OCI-LY3 (cell line): ENCODE data around the gene CMPK2.

Experiments
- H2AFZ ChIP-seq: fragments of 200-600, 300-600 bp; shearing (Covaris generic); 2 replicates; pipeline ENCODE4 v1.6.0; 2014; ENCODE audit warnings: antibody characterized with exemption, low read depth, low read length
- H3K27ac ChIP-seq: fragments of 200-600, 300-600 bp; sonication (generic); 2 replicates; pipeline ENCODE4 v1.5.1; 2014; ENCODE audit warnings: mild to moderate bottlenecking, low read length, moderate library complexity, mixed read lengths
- H3K27me3 ChIP-seq: fragments of 200-600, 300-600 bp; sonication (generic); 2 replicates; pipeline ENCODE4 v1.6.1; 2014; ENCODE audit warnings: low read depth, low read length, mixed read lengths
- H3K36me3 ChIP-seq: fragments of 200-600, 300-600 bp; sonication (generic); replicated peaks from 2 replicates; pipeline ENCODE3; 2014; ENCODE audit warnings: low read depth, low read length, mixed read lengths
- H3K4me1 ChIP-seq: fragments of 300-600, 200-600 bp; sonication (generic); 2 replicates; pipeline ENCODE4 v1.6.1; 2014; ENCODE audit warnings: low read length, mixed read lengths
- H3K4me2 ChIP-seq: fragments of 200-600, 300-600 bp; sonication (generic); 2 replicates; pipeline ENCODE4 v1.6.1; 2014; ENCODE audit warnings: low read length, mixed read lengths
- H3K4me3 ChIP-seq: fragments of 300-600, 200-600 bp; sonication (generic); 2 replicates; pipeline ENCODE4 v1.5.1; 2014; ENCODE audit warnings: antibody characterized with exemption, mild to moderate bottlenecking, low read length, moderate library complexity
- H3K79me2 ChIP-seq: fragments of 300-600, 200-600 bp; shearing (Covaris generic); 2 replicates; pipeline ENCODE4 v1.6.1; 2014; ENCODE audit warnings: mild to moderate bottlenecking, low read length, mixed read lengths
- H3K9ac ChIP-seq: fragments of 300-600, 200-600 bp; shearing (Covaris generic); 2 replicates; pipeline ENCODE4 v1.6.0; 2014; ENCODE audit warnings: mild to moderate bottlenecking, low read length, moderate library complexity
- H3K9me3 ChIP-seq: fragments of 200-600, 300-600 bp; shearing (Covaris generic); 2 replicates; pipeline ENCODE4 v1.6.1; 2014; ENCODE audit warnings: low read length, mixed read lengths; ENCODE audit not compliant: insufficient read depth
- H4K20me1 ChIP-seq: fragments of 200-600, 300-600 bp; sonication (generic); 2 replicates; pipeline ENCODE4 v1.6.1; 2016; ENCODE audit warnings: low read length, mixed read lengths; ENCODE audit not compliant: insufficient read depth
- CTCF ChIP-seq: fragments of 200-600, 300-600 bp; sonication (generic); IDR thresholded peaks from 2 replicates; pipeline ENCODE4 v1.5.1; 2014; ENCODE audit warnings: antibody characterized with exemption, low read length, low read depth
- EZH2phosphoT487 ChIP-seq: fragments of 200-600 bp; shearing (Covaris generic); IDR thresholded peaks from 2 replicates; pipeline ENCODE4 v1.6.1; 2018; ENCODE audit warnings: antibody characterized with exemption, mixed run types, low read depth

Gene CMPK2

GRCh38 chr2:6823111-6823510 is 42.6 kb downstream of the CMPK2 start:
- no peak overlapping the region for H2AFZ ChIP-seq
- no peak overlapping the region for H3K4me3 ChIP-seq
- H3K27ac ChIP-seq, result no peak overlapping the region
- H4K20me1 ChIP-seq, result no peaks in the 10 kb centered on the region
- H3K27me3 ChIP-seq, result peaks cover 5% of the 10 kb centered on the region; the same call in 1 of the 2 replicates
- H3K9ac ChIP-seq, result no peak overlapping the region
- peaks cover 2% of the 10 kb centered on the region; the same call in 1 of the 2 replicates for H3K4me1 ChIP-seq
- H3K4me2 ChIP-seq, result no peak overlapping the region
- TF ChIP-seq CTCF, result no peak
- no peak for TF ChIP-seq EZH2phosphoT487
- H3K79me2 ChIP-seq, result no peaks in the 10 kb centered on the region
- H3K9me3 ChIP-seq, result no peaks in the 10 kb centered on the region
- H3K36me3 ChIP-seq, result no peaks in the 10 kb centered on the region

GRCh38 chr2:6822406-6822805 is 43.3 kb downstream of the CMPK2 start:
- H3K27me3 ChIP-seq, result peaks cover 5% of the 10 kb centered on the region; the same call in 1 of the 2 replicates
- no peak overlapping the region for H2AFZ ChIP-seq
- no peak overlapping the region for H3K4me2 ChIP-seq
- no peaks in the 10 kb centered on the region for H3K9me3 ChIP-seq
- H3K9ac ChIP-seq, result no peak overlapping the region
- peaks cover 2% of the 10 kb centered on the region; the same call in 1 of the 2 replicates for H3K4me1 ChIP-seq
- H3K79me2 ChIP-seq, result no peaks in the 10 kb centered on the region
- no peaks in the 10 kb centered on the region for H4K20me1 ChIP-seq
- no peak overlapping the region for H3K27ac ChIP-seq
- H3K4me3 ChIP-seq, result no peak overlapping the region
- no peaks in the 10 kb centered on the region for H3K36me3 ChIP-seq
- no peak for TF ChIP-seq EZH2phosphoT487
- TF ChIP-seq CTCF, result no peak

GRCh38 chr2:6820903-6821584 is 44.7 kb downstream of the CMPK2 start:
- Histone ChIP-seq H2AFZ (no peak overlapping the region), H3K4me2 (no peak overlapping the region), H3K79me2 (no peaks in the 10 kb centered on the region), H3K4me1 (no peaks in the 10 kb centered on the region), H3K9me3 (no peaks in the 10 kb centered on the region), H3K27ac (no peak overlapping the region), H3K4me3 (no peak overlapping the region), H3K9ac (no peak overlapping the region), H3K36me3 (no peaks in the 10 kb centered on the region), H4K20me1 (no peaks in the 10 kb centered on the region), H3K27me3 (peaks cover 5% of the 10 kb centered on the region; the same call in 1 of the 2 replicates)
- TF ChIP-seq CTCF (no peak), EZH2phosphoT487 (no peak)

GRCh38 chr2:6820236-6820635 is 45.5 kb downstream of the CMPK2 start:
- no peak overlapping the region for H3K4me2 ChIP-seq
- no peak overlapping the region for H3K4me3 ChIP-seq
- H3K9ac ChIP-seq, result no peak overlapping the region
- no peaks in the 10 kb centered on the region for H3K9me3 ChIP-seq
- H2AFZ ChIP-seq, result no peak overlapping the region
- no peaks in the 10 kb centered on the region for H3K36me3 ChIP-seq
- peaks cover 5% of the 10 kb centered on the region; the same call in 1 of the 2 replicates for H3K27me3 ChIP-seq
- H3K79me2 ChIP-seq, result no peaks in the 10 kb centered on the region
- H3K27ac ChIP-seq, result no peak overlapping the region
- H3K4me1 ChIP-seq, result no peaks in the 10 kb centered on the region
- no peaks in the 10 kb centered on the region for H4K20me1 ChIP-seq
- TF ChIP-seq CTCF (no peak), EZH2phosphoT487 (no peak)
